ENCODE results near the gene BPIFA1. TPM values are rescaled to one million over a fixed set of nuclear protein-coding genes. Genes with fewer than 3 reads are reported as not detected.

The BPIFA1 gene
- total RNA-seq, 4 donors from 2014 or later = not detected

- 90% methylated on average over 8 of the region's 8 CpGs for WGBS
- H3K27me3 ChIP-seq = peaks cover 0 to 59% (median 0%) of the 10 kb centered on the region in 4 donors
- H3K27ac ChIP-seq (replicated peaks in 1 of 4) = no peak overlapping the region
- H3K36me3 ChIP-seq = no peaks in the 10 kb centered on the region
- H3K4me3 ChIP-seq = no peak overlapping the region
- no peak for TF ChIP-seq CTCF (IDR thresholded peaks at IDR 0.05)
- no peak for TF ChIP-seq POLR2AphosphoS5 (IDR thresholded peaks at IDR 0.05)
- TF ChIP-seq EP300 (IDR thresholded peaks at IDR 0.05) = no peak
- TF ChIP-seq POLR2A (IDR thresholded peaks at IDR 0.05; ENCODE audit: low read depth) = no peak
- H3K9me3 ChIP-seq = no peaks in the 10 kb centered on the region
- intact Hi-C loops (cut with DNase I) = no loop called here
- H3K4me1 ChIP-seq = no peaks in the 10 kb centered on the region
- no peak for DNase-seq (ENCODE audit: extremely low spot score)
These were observed 46.6 kb downstream of the BPIFA1 start for GRCh38 chr20:33282196-33282934.

DNA sequence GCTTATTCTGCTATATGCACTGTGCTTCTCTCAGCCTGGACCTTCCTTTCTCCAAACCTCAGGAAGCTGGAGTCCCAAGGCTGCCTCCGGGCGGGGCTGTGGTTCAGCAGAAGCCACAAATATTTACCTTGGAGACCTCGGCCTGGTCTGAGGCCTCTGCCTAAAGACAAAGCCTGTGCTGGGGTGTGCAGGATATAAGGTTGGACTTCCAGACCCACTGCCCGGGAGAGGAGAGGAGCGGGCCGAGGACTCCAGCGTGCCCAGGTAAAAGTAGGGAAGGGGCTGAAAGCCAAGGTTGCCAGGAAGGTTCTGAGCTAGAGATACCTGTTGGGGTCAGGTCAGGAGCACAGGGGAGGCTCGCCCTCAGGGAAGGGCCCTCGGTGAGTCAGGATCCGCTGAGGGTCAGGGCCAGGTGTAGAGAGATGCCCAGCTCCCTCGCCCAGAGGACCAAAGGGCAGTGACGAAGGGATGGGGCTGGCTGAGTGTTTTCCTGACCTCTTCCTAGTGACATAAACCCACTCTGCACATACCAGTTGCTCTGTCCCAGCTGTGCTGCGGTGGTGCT lies 47.3 kb downstream of the BPIFA1 start, which contains the start of gene BPIFB1:
TSS of gene BPIFB1 (plus strand) at position 224 of the 565 bp plus-strand sequence. CDS start 2,860 bp downstream, outside the sequence.
- Histone ChIP-seq H3K4me1 (no peaks in the 10 kb centered on the region), H3K36me3 (no peaks in the 10 kb centered on the region), H3K27me3 (peaks cover 0 to 59% (median 0%) of the 10 kb centered on the region in 4 donors), H3K9me3 (no peaks in the 10 kb centered on the region), H3K27ac (replicated peaks in 1 of 4) (no peak within 1 kb of the TSS), H3K4me3 (no peak within 1 kb of the TSS)
- 86% methylated on average over 9 of the region's 13 CpGs for WGBS
- TF ChIP-seq CTCF (IDR thresholded peaks at IDR 0.05) = no peak
- TF ChIP-seq EP300 (IDR thresholded peaks at IDR 0.05) = no peak
- no peak for TF ChIP-seq POLR2A (IDR thresholded peaks at IDR 0.05; ENCODE audit: low read depth)
- no peak for TF ChIP-seq POLR2AphosphoS5 (IDR thresholded peaks at IDR 0.05)
- DNase-seq (ENCODE audit: extremely low spot score) = no peak
- intact Hi-C loops (cut with DNase I) = no loop called here

DNA sequence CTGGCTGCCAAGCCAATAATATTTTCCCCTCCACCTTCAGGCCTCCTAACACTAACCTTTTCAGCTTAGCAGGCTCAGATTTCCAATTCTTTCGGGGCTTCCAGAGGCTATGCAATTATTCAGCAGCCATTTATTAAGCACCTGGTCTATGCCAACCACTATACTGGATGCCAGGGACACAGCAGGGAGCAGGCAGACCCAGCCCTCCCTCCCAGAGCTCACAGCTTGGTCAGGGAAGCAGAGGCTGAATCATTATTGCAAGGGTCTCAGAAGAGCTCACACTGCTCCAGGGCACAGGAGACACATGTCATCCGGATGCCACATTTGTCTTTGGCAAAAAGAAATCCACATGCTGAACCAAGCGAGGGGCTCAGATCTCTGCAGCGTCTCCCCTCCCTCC lies 48.5 kb downstream of the BPIFA1 start:
- H3K27me3 ChIP-seq = peaks cover 0 to 63% (median 0%) of the 10 kb centered on the region in 4 donors
- H3K27ac ChIP-seq (replicated peaks in 1 of 4) = no peak overlapping the region
- no peak for TF ChIP-seq POLR2A (IDR thresholded peaks at IDR 0.05; ENCODE audit: low read depth)
- TF ChIP-seq EP300 (IDR thresholded peaks at IDR 0.05) = no peak
- no peak for TF ChIP-seq POLR2AphosphoS5 (IDR thresholded peaks at IDR 0.05)
- TF ChIP-seq CTCF (IDR thresholded peaks at IDR 0.05) = no peak
- WGBS = 70% methylated on average over 4 of the region's 4 CpGs
- H3K4me1 ChIP-seq = no peaks in the 10 kb centered on the region
- no peaks in the 10 kb centered on the region for H3K36me3 ChIP-seq
- no peak for DNase-seq (ENCODE audit: extremely low spot score)
- intact Hi-C loops (cut with DNase I) = no loop called here
- no peaks in the 10 kb centered on the region for H3K9me3 ChIP-seq
- H3K4me3 ChIP-seq = no peak overlapping the region

DNA sequence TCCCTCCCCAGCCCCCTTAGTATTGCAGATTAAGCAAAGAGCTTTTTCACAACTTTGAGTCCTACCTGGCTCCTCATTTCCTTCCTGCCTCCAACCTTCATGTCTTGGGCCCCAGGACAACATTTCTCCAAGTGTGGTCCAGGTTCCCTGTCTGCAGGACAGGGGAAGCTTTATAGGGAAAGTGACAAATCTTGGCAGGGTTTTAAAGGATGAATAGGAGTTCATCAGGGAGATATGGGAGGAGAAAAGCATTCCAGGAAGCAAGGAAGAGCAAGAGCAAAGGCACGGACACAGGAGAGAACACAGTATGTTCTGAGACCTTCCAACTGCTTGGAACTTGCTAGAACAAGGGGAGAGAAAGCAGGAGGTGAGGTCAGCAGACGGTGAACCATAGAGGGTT lies 49.1 kb downstream of the BPIFA1 start:
- no peak overlapping the region for H3K27ac ChIP-seq (replicated peaks in 1 of 4)
- DNase-seq (ENCODE audit: extremely low spot score) = no peak
- intact Hi-C loops (cut with DNase I) = no loop called here
- 76% methylated on average over 2 of the region's 2 CpGs for WGBS
- H3K9me3 ChIP-seq = no peaks in the 10 kb centered on the region
- TF ChIP-seq EP300 (IDR thresholded peaks at IDR 0.05) (no peak), POLR2AphosphoS5 (IDR thresholded peaks at IDR 0.05) (no peak), POLR2A (IDR thresholded peaks at IDR 0.05; ENCODE audit: low read depth) (no peak), CTCF (IDR thresholded peaks at IDR 0.05) (no peak)
- no peaks in the 10 kb centered on the region for H3K4me1 ChIP-seq
- H3K4me3 ChIP-seq = no peak overlapping the region
- no peaks in the 10 kb centered on the region for H3K36me3 ChIP-seq
- H3K27me3 ChIP-seq = peaks cover 0 to 63% (median 0%) of the 10 kb centered on the region in 4 donors
